Esophagus muscularis mucosa (tissue), 4 donors: ENCODE data around the gene DLX3.

Source experiments
- CTCF ChIP-seq, 3 experiments: fragments of 200-600 bp in 2 of 3; fragments of 450-650 bp in 1 of 3; sonication (generic) in 2 of 3; IDR thresholded peaks; one replicate each; pipeline ENCODE4 v1.5.1; 2017 to 2019; ENCODE audit warnings: antibody characterized with exemption in 3 of 3, mild to moderate bottlenecking in 2 of 3, moderate library complexity in 1 of 3
- EP300 ChIP-seq: sonication (generic); formaldehyde crosslinking; IDR thresholded peaks from one replicate; pipeline ENCODE4 v1.6.1; 2017; ENCODE audit warnings: antibody characterized with exemption
- POLR2A ChIP-seq: fragments of 450-650 bp; IDR thresholded peaks from one replicate; pipeline ENCODE4 v1.6.1; 2017; ENCODE audit warnings: antibody characterized with exemption, moderate library complexity, mild to moderate bottlenecking, low read depth
- POLR2AphosphoS5 ChIP-seq, 2 donors: sonication (generic); formaldehyde crosslinking; IDR thresholded peaks; one replicate each; pipeline ENCODE4 v1.6.1; 2017; ENCODE audit warnings: antibody characterized with exemption in 2 of 2

- no peak for TF ChIP-seq EP300
- no peak for TF ChIP-seq CTCF (IDR thresholded peaks at IDR 0.05)
- no peak for TF ChIP-seq POLR2A
- no peak for TF ChIP-seq POLR2AphosphoS5 (IDR thresholded peaks at IDR 0.05)
Observed at GRCh38 chr17:49980703-49981197, 14.3 kb downstream of the DLX3 start.
